H1 (cell line): ENCODE results near the gene ANKDD1A. TPM values are rescaled to one million over a fixed set of nuclear protein-coding genes. Genes with fewer than 3 reads are reported as not detected.

Experiments
- BACH1 ChIP-seq: IDR thresholded peaks from 2 replicates; pipeline ENCODE4 v1.6.1; 2012; ENCODE audit warnings: low read length, improper control_type of control experiment
- CBX5 ChIP-seq: fragments of 300-800, 300-1000 bp; sonication (generic); IDR thresholded peaks from 2 replicates; pipeline ENCODE4 v1.7.1; 2016; ENCODE audit warnings: antibody characterized with exemption, low read length, low read depth
- CHD1 ChIP-seq: IDR thresholded peaks from 2 replicates; pipeline ENCODE4 v1.6.1; 2012; ENCODE audit warnings: low read depth, low read length, improper control_type of control experiment
- EGR1 ChIP-seq: IDR thresholded peaks from 2 replicates; pipeline ENCODE4 v1.6.1; 2011; ENCODE audit warnings: low read depth, low read length, borderline replicate concordance
- JUN ChIP-seq: IDR thresholded peaks from 2 replicates; pipeline ENCODE4 v1.6.1; 2011; ENCODE audit warnings: low read depth, mild to moderate bottlenecking, improper control_type of control experiment, low read length
- MAFK ChIP-seq: IDR thresholded peaks from 2 replicates; pipeline ENCODE4 v1.6.1; 2012; ENCODE audit warnings: low read depth, mild to moderate bottlenecking, improper control_type of control experiment, low read length
- MAX ChIP-seq: IDR thresholded peaks from 2 replicates; pipeline ENCODE4 v1.6.1; 2012; ENCODE audit warnings: inconsistent platforms
- polyA plus RNA-seq, 7 experiments: library from polyadenylated mRNA; depleted of rRNA in 3 of 7; stranded (reverse) in 5 of 7; unstranded in 2 of 7; fragments of >200 nt in 5 of 7; fragments of 200-250 nt in 2 of 7; gene quantifications; 1 replicate in 5 of 7; 2 replicates in 1 of 7; 4 replicates in 1 of 7; pipeline versions ENCODE4 v1.2.1 to v1.2.3, GENCODE V29; 2011 to 2013; ENCODE audit warnings: missing spikeins in 2 of 7, mixed read lengths in 2 of 7
- total RNA-seq: library from RNA; stranded (reverse); fragmentation: NEBNext Ultra II Directional; extraction: Animal tissue kit (Norgen Biotek cat#: 25700); gene quantifications from 2 replicates; pipeline ENCODE4 v1.2.1, GENCODE V29; 2021

The ANKDD1A gene
- total and polyA plus RNA-seq, 2 of the 8 experiments (the other 6 are each of a cell fraction or from before 2014, with no cell fraction given): 4.1 to 5.0 TPM

- TF ChIP-seq MAFK: no peak
- no peak for TF ChIP-seq JUN
- no peak for TF ChIP-seq EGR1
- no peak for TF ChIP-seq MAX
- TF ChIP-seq CBX5: no peak
- no peak for TF ChIP-seq CHD1
- TF ChIP-seq BACH1: no peak
Observed at GRCh38 chr15:64869501-64869900, 42.2 kb upstream of the ANKDD1A start (continued).
